GM12892 (cell line): ENCODE measurements around the gene SYT2.

Experiments
- POLR2AphosphoS5 ChIP-seq: IDR thresholded peaks from 2 replicates; pipeline ENCODE4 v1.6.1; 2011; ENCODE audit warnings: low read depth, low read length, control low read depth
- TAF1 ChIP-seq: IDR thresholded peaks from 2 replicates; pipeline ENCODE4 v1.6.1; 2011; ENCODE audit warnings: low read depth, mild to moderate bottlenecking, control low read depth, low read length, borderline replicate concordance

DNA sequence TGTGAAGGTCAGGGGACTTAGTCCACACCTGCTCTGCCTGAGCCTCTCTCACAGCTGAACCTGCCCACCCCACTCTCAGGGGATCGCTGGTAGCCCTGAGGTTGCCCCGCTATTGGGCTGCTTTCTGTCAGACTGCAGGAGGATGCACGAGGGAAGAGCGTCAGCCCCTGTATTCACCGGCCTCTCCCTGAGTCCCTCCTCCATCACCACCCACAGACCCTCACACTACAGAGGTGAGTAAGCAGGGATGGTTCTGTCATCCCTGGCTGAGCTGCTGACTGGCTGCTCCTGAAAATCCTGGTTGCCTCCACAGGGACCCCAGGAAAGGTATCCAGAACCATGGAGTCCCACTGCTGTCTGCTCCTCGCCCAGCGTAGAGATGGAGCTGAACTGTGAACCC, 118.7 kb downstream of the SYT2 start:
- TF ChIP-seq TAF1 (no peak), POLR2AphosphoS5 (no peak)
